ENCODE results near the gene TPPP2. TPM values are rescaled to one million over a fixed set of nuclear protein-coding genes. Genes with fewer than 3 reads are reported as not detected.
A peak's percentile ranks its signal among the peaks of the same experiment; 100 is the strongest.

Gene TPPP2
- polyA plus RNA-seq, 1 experiment: not detected

- TF ChIP-seq CTCF (IDR thresholded peaks at IDR 0.05; ENCODE audit: low read depth, low read length): no peak
- ChIA-PET POLR2A (no interaction called here), CTCF (interaction anchor here (1.1 to 13.3 kb wide), 4 partner anchors 8 to 84 kb away, joined by 3 to 310 read pairs (median 7); no protein-coding TSS in a partner anchor)
- no peak for DNase-seq (ENCODE audit: low read depth, low spot score)
- no peaks in the 10 kb centered on the region; the same call in 1 of the 2 replicates for H3K9me3 ChIP-seq (ENCODE audit: control insufficient read depth, insufficient read depth, low read length)
- H3K27me3 ChIP-seq (ENCODE audit: control insufficient read depth, insufficient read depth, low read length): peaks cover 73% of the 10 kb centered on the region
- no peak overlapping the region for H3K4me3 ChIP-seq (ENCODE audit: low read depth, low read length)
- no peak overlapping the region for H3K27ac ChIP-seq (ENCODE audit: low read depth, low read length)
Observed at GRCh38 chr14:21023174-21023573, 6.8 kb upstream of the TPPP2 start.

- POLR2A ChIA-PET: no interaction called here
- H3K27me3 ChIP-seq (ENCODE audit: control insufficient read depth, insufficient read depth, low read length): peaks cover 76% of the 10 kb centered on the region
- CTCF ChIA-PET: interaction anchor here (1.1 to 13.3 kb wide), 3 partner anchors 9 to 83 kb away, joined by 3 to 310 read pairs (median 11); no protein-coding TSS in a partner anchor
- no peak for DNase-seq (ENCODE audit: low read depth, low spot score)
- no peak for TF ChIP-seq CTCF (IDR thresholded peaks at IDR 0.05; ENCODE audit: low read depth, low read length)
- no peak overlapping the region for H3K27ac ChIP-seq (ENCODE audit: low read depth, low read length)
- H3K4me3 ChIP-seq (ENCODE audit: low read depth, low read length): peak overlapping the region; percentile 50; the same call in 1 of the 2 replicates
- no peaks in the 10 kb centered on the region; the same call in 1 of the 2 replicates for H3K9me3 ChIP-seq (ENCODE audit: control insufficient read depth, insufficient read depth, low read length)
Observed at GRCh38 chr14:21023817-21024584, 6.0 kb upstream of the TPPP2 start.

- no peak for DNase-seq (ENCODE audit: low read depth, low spot score)
- peak within 1 kb of the TSS; percentile 50 for H3K4me3 ChIP-seq (ENCODE audit: low read depth, low read length)
- H3K9me3 ChIP-seq (ENCODE audit: control insufficient read depth, insufficient read depth, low read length): no peaks in the 10 kb centered on the region; the same call in 1 of the 2 replicates
- ChIA-PET POLR2A (no interaction called here), CTCF (interaction anchor here (2.7 kb wide), 1 partner anchor 10 kb away, joined by 11 read pairs; no protein-coding TSS in a partner anchor)
- no peak for TF ChIP-seq CTCF (IDR thresholded peaks at IDR 0.05; ENCODE audit: low read depth, low read length)
- H3K27me3 ChIP-seq (ENCODE audit: control insufficient read depth, insufficient read depth, low read length): peaks cover 75% of the 10 kb centered on the region
- H3K27ac ChIP-seq (ENCODE audit: low read depth, low read length): no peak within 1 kb of the TSS
Observed at GRCh38 chr14:21024585-21025370, 5.2 kb upstream of the TPPP2 start, which contains the start of gene NDRG2. Gene NDRG2, minus strand, starts transcription at chr14:21025061. Its CDS starts 1,746 bp downstream, at chr14:21023315.

GRCh38 chr14:21025371-21026273 is 4.4 kb upstream of the TPPP2 start:
- POLR2A ChIA-PET: interaction anchor here (0.6 kb wide), 1 partner anchor 51 kb away, joined by 4 read pairs; no protein-coding TSS in a partner anchor
- no peak for DNase-seq (ENCODE audit: low read depth, low spot score)
- no peak for TF ChIP-seq CTCF (IDR thresholded peaks at IDR 0.05; ENCODE audit: low read depth, low read length)
- no peak overlapping the region for H3K27ac ChIP-seq (ENCODE audit: low read depth, low read length)
- H3K27me3 ChIP-seq (ENCODE audit: control insufficient read depth, insufficient read depth, low read length): peaks cover 72% of the 10 kb centered on the region
- H3K9me3 ChIP-seq (ENCODE audit: control insufficient read depth, insufficient read depth, low read length): no peaks in the 10 kb centered on the region; the same call in 1 of the 2 replicates
- peak overlapping the region; percentile 44 for H3K4me3 ChIP-seq (ENCODE audit: low read depth, low read length)
- CTCF ChIA-PET: interaction anchor here (1.1 to 1.6 kb wide), 4 partner anchors 11 to 55 kb away, joined by 4 to 7 read pairs (median 6); no protein-coding TSS in a partner anchor
